Lower leg skin (tissue), 4 donors: ENCODE results near the gene C12orf57. TPM values are rescaled to one million over a fixed set of nuclear protein-coding genes. Genes with fewer than 3 reads are reported as not detected.

Experiments used
- DNase-seq, 2 donors: peaks; one replicate each; pipeline ENCODE4 v3.0.0-alpha.2; 2019; ENCODE audit warnings: low spot score in 2 of 2
- H3K4me3 ChIP-seq: fragments of 200-600 bp; sonication (generic); 2 replicates; pipeline ENCODE4 v1.5.1; 2017; ENCODE audit warnings: mild to moderate bottlenecking, low read depth; ENCODE audit not compliant: poor library complexity, severe bottlenecking
- POLR2A ChIP-seq, 2 donors: fragments of 450-650 bp; IDR thresholded peaks; one replicate each; pipeline ENCODE4 v1.6.1; 2016 to 2017; ENCODE audit warnings: antibody characterized with exemption in 2 of 2, mild to moderate bottlenecking in 1 of 2, moderate library complexity in 1 of 2
- WGBS, 2 donors: methylation state at CpG; one replicate each; pipeline ENCODE4 v1.1.5; 2018; 5-methylcytosine and 5-hydroxymethylcytosine counted together
- intact Hi-C: fragments of 100-400 bp; cut with DNase I; formaldehyde crosslinking; loops from one replicate; pipeline ENCODE4 v1.15.0; 2023; ENCODE audit warnings: low total_unique reads
- total RNA-seq, 4 donors: library from RNA; depleted of rRNA; stranded (reverse); fragments of >200 nt; gene quantifications; one replicate each; pipeline ENCODE4 v1.1.0, GENCODE V29; 2016
- TF ChIP-seq, protein P1 (sequence below), 3 donors: fragments of 450-650 bp; IDR thresholded peaks; one replicate each; pipeline ENCODE4 v1.5.1; 2016; ENCODE audit warnings: antibody characterized with exemption in 3 of 3, mild to moderate bottlenecking in 3 of 3, moderate library complexity in 2 of 3

Gene C12orf57
- total RNA-seq, 4 donors from 2014 or later = 341 to 526 (median 418) TPM

DNA sequence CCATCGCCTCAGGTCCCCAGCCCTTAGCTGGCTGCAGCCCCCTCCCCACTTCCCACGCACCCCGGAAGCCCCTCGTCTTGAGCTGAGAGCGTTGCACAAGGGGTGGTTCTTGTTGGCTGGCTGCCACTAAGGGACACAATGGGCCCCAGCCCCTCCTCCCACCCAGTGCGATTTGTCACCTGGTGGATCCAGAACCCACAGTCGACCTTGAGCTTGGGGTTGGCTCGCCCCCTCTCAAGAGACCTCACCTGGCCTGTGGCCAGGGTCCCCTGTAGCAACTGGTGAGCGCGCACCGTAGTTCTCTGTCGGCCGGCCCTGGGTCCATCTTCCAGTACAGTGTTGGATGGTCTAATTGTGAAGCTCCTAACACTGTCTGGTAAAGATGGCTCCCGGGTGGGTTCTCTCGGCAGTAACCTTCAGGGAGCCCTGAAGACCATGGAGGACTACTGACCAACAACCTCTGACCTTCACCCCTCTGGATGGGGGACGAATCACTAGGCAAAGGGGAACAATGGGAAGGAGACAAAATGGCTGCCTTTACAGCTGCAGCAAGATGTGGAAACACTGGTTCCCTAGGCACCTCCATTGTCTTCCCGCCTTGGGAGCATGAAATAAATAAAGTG, 20.1 kb downstream of the C12orf57 start:
- peak overlapping the region; percentile 9 for H3K4me3 ChIP-seq
- intact Hi-C loops = loop anchor here (10.0 kb wide), 1 partner anchor 89 kb away; the partner anchor contains the start of gene SPSB2
- TF ChIP-seq, protein P1, sequence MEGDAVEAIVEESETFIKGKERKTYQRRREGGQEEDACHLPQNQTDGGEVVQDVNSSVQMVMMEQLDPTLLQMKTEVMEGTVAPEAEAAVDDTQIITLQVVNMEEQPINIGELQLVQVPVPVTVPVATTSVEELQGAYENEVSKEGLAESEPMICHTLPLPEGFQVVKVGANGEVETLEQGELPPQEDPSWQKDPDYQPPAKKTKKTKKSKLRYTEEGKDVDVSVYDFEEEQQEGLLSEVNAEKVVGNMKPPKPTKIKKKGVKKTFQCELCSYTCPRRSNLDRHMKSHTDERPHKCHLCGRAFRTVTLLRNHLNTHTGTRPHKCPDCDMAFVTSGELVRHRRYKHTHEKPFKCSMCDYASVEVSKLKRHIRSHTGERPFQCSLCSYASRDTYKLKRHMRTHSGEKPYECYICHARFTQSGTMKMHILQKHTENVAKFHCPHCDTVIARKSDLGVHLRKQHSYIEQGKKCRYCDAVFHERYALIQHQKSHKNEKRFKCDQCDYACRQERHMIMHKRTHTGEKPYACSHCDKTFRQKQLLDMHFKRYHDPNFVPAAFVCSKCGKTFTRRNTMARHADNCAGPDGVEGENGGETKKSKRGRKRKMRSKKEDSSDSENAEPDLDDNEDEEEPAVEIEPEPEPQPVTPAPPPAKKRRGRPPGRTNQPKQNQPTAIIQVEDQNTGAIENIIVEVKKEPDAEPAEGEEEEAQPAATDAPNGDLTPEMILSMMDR (IDR thresholded peaks at IDR 0.05) = no peak
- TF ChIP-seq POLR2A (IDR thresholded peaks at IDR 0.05) = no peak
- DNase-seq = no peak
- WGBS, 2 donors = 53 to 54% methylated on average over 12 to 17 of the region's 17 CpGs

DNA sequence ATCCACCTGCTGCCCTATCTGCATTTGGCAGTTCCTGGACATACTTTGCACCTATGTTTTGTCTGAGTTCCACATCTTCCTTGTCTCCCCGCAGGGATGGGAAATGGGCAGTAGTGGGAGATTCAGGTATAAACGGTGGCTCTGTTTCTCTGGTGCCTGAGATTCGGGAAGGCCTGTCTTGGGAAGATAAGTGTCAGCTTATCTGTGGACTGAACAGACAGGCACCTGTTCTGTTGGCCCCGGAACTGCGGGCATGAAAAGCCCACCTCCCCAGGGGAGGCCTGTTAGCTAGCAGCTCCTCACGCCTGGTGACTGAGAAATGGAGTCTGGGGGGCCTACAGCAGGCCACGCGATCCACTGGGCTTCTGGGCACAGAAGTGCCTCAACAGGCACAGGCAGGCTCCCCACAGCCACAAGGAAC, 20.8 kb downstream of the C12orf57 start:
- WGBS, 2 donors = 51 to 57% methylated on average over 8 of the region's 8 CpGs
- DNase-seq = no peak
- no peak overlapping the region for H3K4me3 ChIP-seq
- intact Hi-C loops = loop anchor here (10.0 kb wide), 1 partner anchor 90 kb away; the partner anchor contains the start of gene SPSB2
- TF ChIP-seq POLR2A (IDR thresholded peaks at IDR 0.05) = no peak
- TF ChIP-seq, protein P1 (IDR thresholded peaks at IDR 0.05) = no peak

- WGBS, 2 donors = 14 to 22% methylated on average over 10 to 12 of the region's 12 CpGs
- intact Hi-C loops = loop anchor here (10.0 kb wide), 1 partner anchor 90 kb away; the partner anchor contains the start of gene SPSB2
- TF ChIP-seq, protein P1 (IDR thresholded peaks at IDR 0.05) = peak in 1 of 3 donors; percentile 94
- TF ChIP-seq POLR2A (IDR thresholded peaks at IDR 0.05) = no peak
- peak; percentile 85 to 97 for DNase-seq
- no peak overlapping the region for H3K4me3 ChIP-seq
These were observed 21.3 kb downstream of the C12orf57 start for GRCh38 chr12:6965026-6965661.

DNA sequence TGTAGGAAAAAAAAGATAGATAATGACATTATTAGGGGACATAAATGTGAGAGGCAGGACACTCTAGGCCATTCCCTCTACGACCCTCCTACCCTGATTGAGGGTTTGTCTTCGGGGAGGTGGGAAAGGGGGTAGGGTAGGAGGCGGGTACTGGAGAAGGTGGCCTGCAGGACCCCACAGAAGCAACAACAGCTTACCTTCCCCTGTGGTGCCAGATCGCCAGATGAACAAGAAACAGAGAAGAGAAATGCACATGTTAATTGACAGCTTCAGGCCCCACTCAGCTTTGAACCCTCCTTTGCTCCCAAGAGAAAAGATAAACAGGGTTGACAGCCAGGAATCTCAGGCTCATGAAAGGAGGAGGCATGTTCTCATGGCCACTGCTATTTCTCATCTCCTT, 21.9 kb downstream of the C12orf57 start:
- H3K4me3 ChIP-seq = no peak overlapping the region
- intact Hi-C loops = loop anchor here (10.0 kb wide), 1 partner anchor 91 kb away; the partner anchor contains the start of gene SPSB2
- 74 to 78% methylated on average over 4 of the region's 4 CpGs for WGBS, 2 donors
- DNase-seq = peak in 1 of 2 donors; percentile 83
- TF ChIP-seq POLR2A (IDR thresholded peaks at IDR 0.05) = no peak
- TF ChIP-seq, protein P1 (IDR thresholded peaks at IDR 0.05) = no peak

GRCh38 chr12:6966351-6966750, 22.5 kb downstream of the C12orf57 start:
- DNase-seq = peak in 1 of 2 donors; percentile 63
- 67 to 75% methylated on average over 7 of the region's 7 CpGs for WGBS, 2 donors
- intact Hi-C loops = loop anchor here (10.0 kb wide), 1 partner anchor 92 kb away; the partner anchor contains the start of gene SPSB2
- H3K4me3 ChIP-seq = no peak overlapping the region
- TF ChIP-seq POLR2A (IDR thresholded peaks at IDR 0.05) = no peak
- TF ChIP-seq, protein P1 (IDR thresholded peaks at IDR 0.05) = no peak
